ENCODE results near the gene PSMB5. TPM values are rescaled to one million over a fixed set of nuclear protein-coding genes. Genes with fewer than 3 reads are reported as not detected.

Gene PSMB5
- polyA plus RNA-seq, 1 experiment, result 304 TPM

DNA sequence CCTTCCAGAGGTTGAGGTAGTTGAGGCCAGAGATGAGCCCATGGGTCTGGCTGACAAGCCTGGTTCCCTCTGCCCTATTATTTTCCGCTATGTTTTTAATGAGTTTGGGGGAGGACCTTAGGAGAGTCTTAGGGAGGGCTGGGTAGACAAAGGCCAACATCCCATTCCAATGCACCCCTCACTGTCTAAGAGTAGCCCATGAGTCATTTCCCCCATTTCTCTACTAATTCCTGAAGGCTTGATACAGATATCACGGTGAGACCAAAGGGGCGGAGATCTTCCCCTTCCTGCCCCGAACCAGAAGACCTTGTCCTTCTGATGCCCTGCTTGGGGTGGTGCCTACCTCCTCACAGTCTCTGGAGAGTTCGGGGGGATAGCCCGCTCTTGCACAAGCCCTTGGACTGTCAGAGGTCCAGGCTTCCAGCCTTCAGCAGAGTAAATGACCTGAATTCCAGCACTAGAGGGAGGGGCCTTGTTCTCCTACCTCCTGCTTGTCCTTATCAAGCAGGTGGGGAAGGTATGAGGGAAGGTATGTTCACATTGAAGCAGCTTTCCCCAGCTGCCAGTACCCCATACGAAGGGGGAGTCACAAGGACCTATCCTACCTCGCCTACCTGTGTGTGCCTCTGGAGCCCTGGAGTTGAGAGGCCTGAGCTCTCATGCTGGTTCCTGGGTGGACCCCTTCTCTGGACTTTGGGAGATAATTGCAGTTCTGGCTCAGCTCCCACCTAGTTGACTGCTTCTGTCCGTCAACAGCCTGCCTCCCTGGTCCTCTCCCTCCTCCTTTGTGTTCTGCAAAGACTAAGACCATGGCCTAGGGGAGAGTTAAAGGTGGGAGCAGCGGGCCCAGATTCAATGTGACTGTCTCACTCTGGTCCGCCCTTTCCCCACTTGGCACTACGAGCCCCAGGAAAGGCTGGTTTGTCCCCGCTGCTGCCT, 11.0 kb upstream of the PSMB5 start:
- POLR2A ChIA-PET, result no interaction called here
- CTCF ChIA-PET, result interaction anchor here (0.6 kb wide), 1 partner anchor 50 kb away, joined by 3 read pairs; no protein-coding TSS in a partner anchor
- no peak for TF ChIP-seq CTCF (IDR thresholded peaks at IDR 0.05; ENCODE audit: insufficient read depth, low read depth, low read length)
- peaks cover 3% of the 10 kb centered on the region; the same call in 1 of the 2 replicates for H3K36me3 ChIP-seq (ENCODE audit: control insufficient read depth, insufficient read depth, low read length)
- no peaks in the 10 kb centered on the region for H3K27me3 ChIP-seq (ENCODE audit: control insufficient read depth, insufficient read depth, low read length)
- H3K4me3 ChIP-seq (ENCODE audit: low read depth, low read length), result no peak overlapping the region
- no peak for DNase-seq (ENCODE audit: low read depth)

DNA sequence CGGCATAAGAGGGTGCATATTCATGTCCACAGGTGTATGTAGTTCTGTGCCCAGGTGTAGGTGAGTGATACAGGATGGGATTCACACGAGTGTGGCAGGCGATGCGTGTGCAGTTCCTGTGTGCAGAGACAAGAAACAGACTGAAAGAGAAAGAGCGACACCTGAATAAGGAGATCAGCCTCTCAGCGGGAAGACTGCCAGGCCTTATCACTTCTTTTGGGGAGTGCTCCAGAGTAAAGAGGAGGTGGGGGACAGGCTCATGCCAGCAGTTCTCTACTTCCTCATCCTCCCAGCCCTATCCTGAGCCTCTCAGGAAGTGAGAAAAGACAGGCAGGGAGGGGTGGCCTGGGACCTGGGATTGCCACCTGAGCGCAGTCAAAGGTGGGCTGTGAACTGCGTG, 10.1 kb upstream of the PSMB5 start:
- H3K27me3 ChIP-seq (ENCODE audit: control insufficient read depth, insufficient read depth, low read length), result no peaks in the 10 kb centered on the region
- no peak for DNase-seq (ENCODE audit: low read depth)
- CTCF ChIA-PET, result interaction anchor here (1.5 to 3.2 kb wide), 4 partner anchors 11 to 58 kb away, joined by 3 to 13 read pairs (median 6); no protein-coding TSS in a partner anchor
- no peak for TF ChIP-seq CTCF (IDR thresholded peaks at IDR 0.05; ENCODE audit: insufficient read depth, low read depth, low read length)
- H3K36me3 ChIP-seq (ENCODE audit: control insufficient read depth, insufficient read depth, low read length), result peaks cover 3% of the 10 kb centered on the region; the same call in 1 of the 2 replicates
- H3K4me3 ChIP-seq (ENCODE audit: low read depth, low read length), result no peak overlapping the region
- POLR2A ChIA-PET, result no interaction called here

DNA sequence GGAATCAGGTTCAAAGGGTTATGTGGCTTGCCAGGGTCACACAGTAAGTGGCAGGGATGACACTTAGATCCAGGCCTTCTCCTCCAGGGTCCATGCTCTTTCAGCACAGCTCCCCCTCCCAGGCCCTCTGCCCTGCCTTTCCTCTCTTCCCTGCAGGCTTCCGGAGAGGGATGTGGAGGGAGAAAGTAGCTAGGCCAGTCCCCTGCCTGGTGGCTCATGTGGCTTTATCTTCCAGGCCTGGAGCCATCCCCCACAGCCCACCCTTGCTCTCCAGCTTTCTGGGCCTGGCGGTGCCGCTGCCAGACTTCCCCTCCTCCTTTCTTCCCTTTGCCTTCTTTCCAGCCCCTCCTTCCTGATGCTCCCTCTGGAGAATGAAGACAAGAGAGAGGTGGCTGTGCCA, 9.1 kb upstream of the PSMB5 start:
- ChIA-PET POLR2A (no interaction called here), CTCF (interaction anchor here (0.6 to 3.2 kb wide), 6 partner anchors 12 to 67 kb away, joined by 3 to 13 read pairs (median 4); no protein-coding TSS in a partner anchor)
- DNase-seq (ENCODE audit: low read depth), result no peak

DNA sequence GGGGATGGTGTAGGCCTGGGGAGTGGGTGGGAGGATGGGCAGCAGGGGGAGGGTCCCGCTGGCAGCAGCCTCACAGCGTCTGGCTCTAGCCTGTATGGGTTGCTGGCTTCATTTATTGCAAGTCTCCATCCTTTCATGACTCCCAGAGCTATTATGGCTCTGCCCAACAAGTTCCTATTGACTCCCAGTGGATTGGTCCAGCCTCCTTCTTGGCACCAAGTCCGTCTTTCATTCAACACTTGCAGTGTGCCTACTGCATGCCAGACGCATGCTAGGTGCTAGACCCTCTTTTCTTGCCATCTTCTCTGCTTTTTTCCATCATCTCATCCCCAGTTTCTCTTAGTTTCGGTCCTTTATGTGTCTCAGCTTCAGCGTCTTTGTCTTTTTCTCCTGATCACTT, 8.4 kb upstream of the PSMB5 start:
- Histone ChIP-seq H3K27me3 (ENCODE audit: control insufficient read depth, insufficient read depth, low read length) (no peaks in the 10 kb centered on the region), H3K4me3 (ENCODE audit: low read depth, low read length) (no peak overlapping the region), H3K36me3 (ENCODE audit: control insufficient read depth, insufficient read depth, low read length) (no peaks in the 10 kb centered on the region)
- CTCF ChIA-PET, result interaction anchor here (0.6 to 3.2 kb wide), 7 partner anchors 8 to 66 kb away, joined by 3 to 13 read pairs (median 3); no protein-coding TSS in a partner anchor
- POLR2A ChIA-PET, result no interaction called here
- DNase-seq (ENCODE audit: low read depth), result no peak
- no peak for TF ChIP-seq CTCF (IDR thresholded peaks at IDR 0.05; ENCODE audit: insufficient read depth, low read depth, low read length)

More for the DNA sequence above, 9.1 kb upstream of the PSMB5 start:
- Histone ChIP-seq H3K27me3 (ENCODE audit: control insufficient read depth, insufficient read depth, low read length) (no peaks in the 10 kb centered on the region), H3K36me3 (ENCODE audit: control insufficient read depth, insufficient read depth, low read length) (no peaks in the 10 kb centered on the region), H3K4me3 (ENCODE audit: low read depth, low read length) (no peak overlapping the region)
- no peak for TF ChIP-seq CTCF (IDR thresholded peaks at IDR 0.05; ENCODE audit: insufficient read depth, low read depth, low read length)
